ENCODE results near the gene SLU7. TPM values are rescaled to one million over a fixed set of nuclear protein-coding genes. Genes with fewer than 3 reads are reported as not detected.

SLU7 gene
- total RNA-seq, 1 experiment from 2014 or later, result 33.3 TPM

GRCh38 chr5:160435532-160435931 is 16.7 kb upstream of the SLU7 start:
- Histone ChIP-seq H2AFZ (ENCODE audit: low read length) (no peak overlapping the region), H2BK120ac (ENCODE audit: low read depth, low read length, poor library complexity, severe bottlenecking) (no peak overlapping the region), H3K79me2 (ENCODE audit: insufficient read depth, low read length) (no peaks in the 10 kb centered on the region), H2BK20ac (ENCODE audit: low read depth, low read length, poor library complexity, severe bottlenecking) (no peak overlapping the region), H3K4ac (ENCODE audit: low read depth, low read length) (no peak overlapping the region), H3K9me3 (ENCODE audit: control insufficient read depth, low read depth, low read length) (no peaks in the 10 kb centered on the region), H3K79me1 (ENCODE audit: insufficient read depth, low read depth, low read length, poor library complexity, severe bottlenecking) (no peaks in the 10 kb centered on the region), H4K5ac (ENCODE audit: insufficient read length, low read depth, low read length) (no peak overlapping the region), H3K14ac (ENCODE audit: insufficient read depth, low read length) (no peak overlapping the region), H3K4me1 (ENCODE audit: insufficient read depth, low read length) (no peaks in the 10 kb centered on the region), H2BK15ac (ENCODE audit: low read depth, low read length) (no peak overlapping the region), H3K23ac (ENCODE audit: insufficient read length, low read depth, low read length) (no peak overlapping the region), H3K9ac (ENCODE audit: extremely low read depth, insufficient read length, low read length) (no peak overlapping the region), H4K20me1 (ENCODE audit: control insufficient read depth, insufficient read depth, insufficient read length) (no peaks in the 10 kb centered on the region), H3K23me2 (ENCODE audit: insufficient read length, low read depth, low read length, poor library complexity, severe bottlenecking) (no peaks in the 10 kb centered on the region), H4K8ac (replicated peaks; ENCODE audit: insufficient read length, low read depth, low read length) (no peak overlapping the region), H2BK12ac (ENCODE audit: insufficient read length, low read depth, low read length) (no peak overlapping the region), H3T11ph (ENCODE audit: low read length) (no peak overlapping the region), H4K91ac (ENCODE audit: insufficient read length, low read depth, low read length) (no peak overlapping the region), H2BK5ac (ENCODE audit: insufficient read length, low read length) (no peak overlapping the region), H3K4me2 (ENCODE audit: insufficient read depth, insufficient read length, low read length) (no peak overlapping the region), H3K27ac (ENCODE audit: insufficient read length, low read depth, low read length) (no peak overlapping the region), H2AK5ac (ENCODE audit: insufficient read length, low read length) (no peak overlapping the region), H3K18ac (ENCODE audit: insufficient read length, low read depth, low read length) (no peak overlapping the region), H3K56ac (ENCODE audit: insufficient read length, low read depth, low read length) (no peak overlapping the region), H3K27me3 (ENCODE audit: insufficient read depth, low read length) (no peaks in the 10 kb centered on the region)
- no CpG with 5 or more reads among the region's 1 CpG for WGBS (ENCODE audit: extremely low coverage, insufficient read length, low lambda C conversion rate)
- H3K9me3 Mint-ChIP-seq, result no peaks in the 10 kb centered on the region
- peaks cover 5% of the 10 kb centered on the region for H3K27me3 Mint-ChIP-seq (ENCODE audit: low read depth)
- DNase-seq, result no peak
- no peak overlapping the region for H3K27ac Mint-ChIP-seq
- no peak for TF ChIP-seq CTCF (conservative IDR thresholded peaks at IDR 0.05)
- H3K4me3 Mint-ChIP-seq, result no peak overlapping the region
- peaks cover 8 to 13% of the 10 kb centered on the region in 2 experiments for H3K4me1 Mint-ChIP-seq
- H3K36me3 Mint-ChIP-seq (ENCODE audit: insufficient read depth in 1 of 3, low read depth in 3 of 3), result peaks cover 0 to 4% (median 0%) of the 10 kb centered on the region in 3 experiments; a peak in 2 of 7 replicates

Measured in H9 (cell line).